ENCODE data around the gene PDZD2.

DNA sequence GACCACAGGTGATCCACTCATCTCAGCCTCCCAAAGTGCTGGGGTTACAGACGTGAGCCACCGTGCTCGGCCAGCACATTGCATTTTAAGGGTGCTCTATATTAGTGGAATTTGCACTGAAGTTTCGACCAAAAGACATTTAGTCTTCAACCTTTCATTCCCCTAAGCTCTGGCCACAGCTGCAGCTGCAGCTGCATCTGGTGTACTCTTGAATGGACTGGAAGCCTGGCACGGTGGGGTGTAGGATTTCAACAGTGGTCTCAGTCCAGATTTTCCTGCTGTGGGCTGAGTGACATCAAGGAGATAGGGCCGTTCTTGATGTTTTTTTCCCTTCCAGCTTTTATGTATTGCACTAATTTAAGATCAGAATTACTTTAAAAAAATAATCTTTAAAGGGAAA lies 255.2 kb downstream of the PDZD2 start:
- TF ChIP-seq, protein P1, sequence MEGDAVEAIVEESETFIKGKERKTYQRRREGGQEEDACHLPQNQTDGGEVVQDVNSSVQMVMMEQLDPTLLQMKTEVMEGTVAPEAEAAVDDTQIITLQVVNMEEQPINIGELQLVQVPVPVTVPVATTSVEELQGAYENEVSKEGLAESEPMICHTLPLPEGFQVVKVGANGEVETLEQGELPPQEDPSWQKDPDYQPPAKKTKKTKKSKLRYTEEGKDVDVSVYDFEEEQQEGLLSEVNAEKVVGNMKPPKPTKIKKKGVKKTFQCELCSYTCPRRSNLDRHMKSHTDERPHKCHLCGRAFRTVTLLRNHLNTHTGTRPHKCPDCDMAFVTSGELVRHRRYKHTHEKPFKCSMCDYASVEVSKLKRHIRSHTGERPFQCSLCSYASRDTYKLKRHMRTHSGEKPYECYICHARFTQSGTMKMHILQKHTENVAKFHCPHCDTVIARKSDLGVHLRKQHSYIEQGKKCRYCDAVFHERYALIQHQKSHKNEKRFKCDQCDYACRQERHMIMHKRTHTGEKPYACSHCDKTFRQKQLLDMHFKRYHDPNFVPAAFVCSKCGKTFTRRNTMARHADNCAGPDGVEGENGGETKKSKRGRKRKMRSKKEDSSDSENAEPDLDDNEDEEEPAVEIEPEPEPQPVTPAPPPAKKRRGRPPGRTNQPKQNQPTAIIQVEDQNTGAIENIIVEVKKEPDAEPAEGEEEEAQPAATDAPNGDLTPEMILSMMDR (IDR thresholded peaks at IDR 0.05; ENCODE audit: low read depth, low read length) = no peak
- no peak for TF ChIP-seq EZH2phosphoT487 (IDR thresholded peaks at IDR 0.05; ENCODE audit: low read depth)

Measured in OCI-LY3 (cell line).